GM21737 (cell line): ENCODE measurements around the gene TAOK2.
"Not testable (repeated sequence)": the region's sequence is repeated elsewhere in the genome, so short reads cannot be mapped to it uniquely, and the experiment has no call there.

ENCODE experiments used
- ATAC-seq: cut with Tn5 transposase; IDR thresholded peaks from one replicate; pipeline ENCODE4 v1.9.1; 2021; ENCODE audit warnings: mild to moderate bottlenecking, moderate library complexity; ENCODE audit not compliant: unreplicated experiment

The TAOK2 gene

DNA sequence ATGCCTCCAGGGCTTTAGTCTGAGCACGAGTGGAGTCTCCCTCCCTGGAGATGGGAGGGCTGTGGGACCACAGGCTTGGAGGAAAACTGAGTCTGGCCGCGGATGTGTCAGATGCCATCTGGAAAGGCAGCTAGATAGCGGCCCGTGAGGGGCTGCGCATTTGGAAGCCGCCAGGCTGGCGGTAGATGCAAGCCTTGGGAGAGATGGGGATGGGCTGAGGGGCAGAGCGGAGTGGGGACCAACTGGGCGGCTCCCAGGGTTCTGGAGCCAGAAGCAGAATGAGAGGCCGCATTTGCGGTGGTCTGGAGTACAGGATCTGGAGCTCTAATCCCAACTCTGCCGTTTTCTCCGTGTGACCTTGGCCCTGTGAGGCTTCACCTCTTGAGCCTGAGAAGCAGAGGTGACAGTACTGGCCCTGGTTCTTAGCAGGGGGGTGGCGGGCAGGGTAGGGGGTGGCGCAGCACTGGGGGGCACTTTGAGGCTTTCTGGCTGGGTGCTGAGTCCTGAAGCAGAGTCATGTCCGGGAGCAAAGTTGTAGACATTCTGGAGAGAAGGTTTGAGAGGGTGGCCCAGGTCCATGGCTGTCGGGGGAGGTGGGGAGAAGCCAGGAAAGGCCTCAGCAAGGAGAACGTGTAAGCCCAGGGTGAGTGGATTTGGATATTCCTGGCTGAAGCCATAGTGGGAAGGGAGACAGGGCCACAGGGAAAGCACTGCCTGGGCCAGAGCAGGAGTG lies 29.1 kb downstream of the TAOK2 start:
- no peak for ATAC-seq

DNA sequence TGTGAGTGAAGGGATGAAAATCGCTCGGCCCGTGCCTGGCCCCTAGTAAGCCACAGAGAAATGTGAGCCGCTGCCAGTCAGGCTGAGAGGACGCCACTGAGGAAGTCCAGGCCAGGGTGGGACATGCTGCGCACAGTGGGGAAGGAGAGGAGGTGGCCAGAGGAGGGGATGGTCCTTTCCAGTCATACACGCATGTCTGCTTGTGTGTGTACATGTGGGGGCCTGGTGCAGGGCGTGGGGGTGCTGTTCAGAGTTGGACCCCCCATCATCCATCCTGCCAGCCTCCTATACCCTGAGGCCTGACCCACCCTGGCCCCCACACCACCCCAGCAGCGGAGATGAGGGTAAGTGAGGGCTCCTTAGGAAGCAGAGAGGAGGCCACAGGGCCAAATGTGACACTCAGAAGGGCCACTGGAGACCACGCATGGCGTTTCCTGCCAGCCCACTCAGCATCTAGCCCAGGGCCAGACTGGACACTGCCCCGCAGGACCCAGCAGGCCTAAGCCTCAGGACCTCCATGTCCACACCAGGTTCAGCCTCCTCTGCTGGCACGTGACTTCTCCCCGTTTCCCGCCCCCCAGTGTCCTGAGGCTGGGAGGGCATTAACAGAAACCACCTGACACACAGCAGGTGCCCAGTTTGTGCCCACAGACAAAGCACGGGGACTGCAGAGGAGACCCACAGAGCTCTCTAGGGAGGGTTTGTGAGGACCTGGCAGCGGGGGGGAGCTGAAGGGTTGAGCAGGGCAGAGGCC lies 30.2 kb downstream of the TAOK2 start:
- ATAC-seq = no peak

DNA sequence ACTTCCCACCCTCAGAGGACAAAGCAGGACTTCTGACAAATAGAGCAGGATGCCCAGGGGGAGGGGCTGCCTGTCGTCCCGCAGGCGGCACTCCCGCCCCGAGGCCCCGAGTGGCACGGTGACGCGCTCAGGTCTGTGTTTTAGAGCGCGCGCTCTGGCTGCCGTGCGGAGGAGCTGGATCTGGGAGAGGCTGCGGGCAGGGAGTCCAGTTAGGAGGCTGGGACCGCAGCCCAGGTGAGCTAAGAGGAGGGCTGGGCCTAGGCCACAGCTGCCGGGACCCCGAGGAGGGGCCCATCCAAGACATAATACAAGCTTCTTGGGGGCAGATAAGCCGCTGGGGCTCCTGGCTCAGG lies 30.7 kb downstream of the TAOK2 start:
- ATAC-seq = no peak

DNA sequence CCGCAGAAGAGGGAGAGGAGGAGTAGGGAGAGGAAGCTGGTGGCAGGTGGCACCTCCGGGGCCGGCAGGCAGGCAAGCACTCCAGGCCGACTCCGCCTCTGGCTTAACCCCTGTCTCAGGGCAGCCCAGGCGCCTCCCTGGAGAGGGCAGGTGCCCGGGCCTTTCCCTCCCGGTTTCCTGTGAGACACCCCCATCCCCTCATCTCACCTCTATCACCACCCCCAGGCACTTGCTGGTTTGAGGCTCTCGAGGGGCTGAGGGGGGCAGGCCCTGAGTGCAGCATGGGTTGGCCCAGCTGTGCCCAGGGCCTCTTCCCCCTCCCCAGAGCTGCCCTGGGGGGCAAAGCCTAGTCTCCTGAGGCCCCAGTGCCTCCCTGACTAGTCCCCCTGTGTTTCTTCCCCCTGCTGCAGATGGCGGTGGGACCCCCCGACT lies 31.2 kb downstream of the TAOK2 start:
- ATAC-seq = no peak

DNA sequence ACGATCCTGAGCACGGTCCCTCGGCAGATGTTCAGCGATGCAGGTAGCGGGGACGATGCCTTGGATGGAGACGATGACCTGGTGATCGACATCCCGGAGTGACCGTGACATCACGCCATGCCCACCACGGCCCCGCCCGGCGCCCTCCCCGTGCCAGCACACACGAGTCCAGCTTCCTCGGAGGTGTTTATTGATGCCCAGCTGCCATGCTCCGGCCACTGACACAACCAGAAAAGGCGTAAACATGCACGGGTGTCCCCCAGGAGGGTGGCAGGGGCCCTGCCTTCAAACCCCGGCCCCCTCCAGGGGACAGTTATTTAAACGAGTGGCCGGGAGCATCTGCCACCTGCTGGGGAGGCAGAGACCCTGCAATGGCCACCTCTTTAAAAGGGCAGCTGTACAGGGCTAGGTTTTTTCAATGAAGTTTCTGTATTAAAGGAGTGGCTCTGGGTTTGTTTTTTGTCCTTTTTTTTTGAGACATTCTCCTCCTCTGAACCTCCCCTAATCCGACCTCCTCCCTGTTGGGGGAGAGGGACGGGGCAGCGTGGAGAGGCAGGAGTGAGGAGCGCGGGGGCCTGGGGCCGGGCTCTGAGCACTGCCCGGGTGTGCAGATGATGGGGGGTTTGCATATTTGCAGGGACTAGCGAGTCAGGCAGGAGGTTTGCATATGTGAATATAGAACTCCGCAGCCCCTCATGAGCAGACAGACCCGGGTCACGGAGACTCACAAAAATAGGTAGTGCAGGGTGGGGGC lies 31.9 kb downstream of the TAOK2 start:
- no peak for ATAC-seq

DNA sequence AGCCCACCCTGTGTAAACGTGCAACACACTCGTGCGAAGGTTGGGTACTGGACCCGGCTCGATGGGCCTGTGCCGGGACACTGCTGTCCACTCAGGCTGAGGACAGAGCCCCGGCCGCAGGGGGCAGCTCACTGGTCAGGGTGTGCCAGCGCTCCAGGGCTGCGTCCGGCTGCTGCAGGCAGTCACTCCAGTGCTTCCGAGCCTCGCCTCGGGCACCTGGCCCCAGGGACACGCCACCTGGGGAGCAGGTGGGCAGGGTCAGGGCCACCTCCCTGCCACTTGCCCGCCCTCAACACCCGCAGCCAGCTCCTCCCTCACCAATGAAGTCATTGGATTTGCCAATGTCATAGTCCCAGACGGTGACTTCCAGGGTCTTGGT lies 32.4 kb downstream of the TAOK2 start:
- ATAC-seq = no peak

DNA sequence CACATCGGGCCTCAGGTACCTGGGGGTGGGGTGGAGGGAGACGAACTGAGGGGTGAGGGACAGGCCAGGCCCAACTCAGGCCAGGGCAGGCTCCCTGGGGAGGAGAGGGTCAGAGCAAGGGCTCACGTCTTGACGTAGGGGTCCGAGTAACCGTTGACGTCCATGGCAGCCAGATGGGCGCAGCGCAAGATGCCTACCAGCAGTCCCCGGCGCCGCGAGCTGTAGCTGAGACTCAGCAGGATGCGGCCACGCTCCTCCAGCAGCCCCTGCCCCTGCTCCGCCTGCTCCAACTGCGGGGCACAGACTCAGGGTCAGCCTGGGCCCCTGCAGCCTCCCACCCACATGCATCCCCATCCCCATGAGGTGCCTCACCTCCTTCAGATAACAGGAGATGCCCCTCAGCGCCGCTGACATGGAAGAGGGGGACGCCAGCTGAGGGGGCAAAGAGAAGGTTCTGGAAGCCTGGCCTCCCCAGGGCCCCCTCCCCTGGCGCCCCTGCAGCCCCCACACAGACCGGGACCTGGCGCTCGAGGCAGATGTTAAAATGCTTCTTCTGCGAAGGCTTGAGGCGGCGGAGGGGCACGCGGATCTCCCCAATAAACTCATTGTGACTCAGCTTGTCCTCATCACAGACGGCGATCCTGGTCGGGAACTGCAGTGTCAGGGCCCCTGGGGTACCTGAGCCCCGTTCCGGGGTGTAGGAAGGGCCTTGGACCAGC lies 33.1 kb downstream of the TAOK2 start:
- ATAC-seq = no peak

DNA sequence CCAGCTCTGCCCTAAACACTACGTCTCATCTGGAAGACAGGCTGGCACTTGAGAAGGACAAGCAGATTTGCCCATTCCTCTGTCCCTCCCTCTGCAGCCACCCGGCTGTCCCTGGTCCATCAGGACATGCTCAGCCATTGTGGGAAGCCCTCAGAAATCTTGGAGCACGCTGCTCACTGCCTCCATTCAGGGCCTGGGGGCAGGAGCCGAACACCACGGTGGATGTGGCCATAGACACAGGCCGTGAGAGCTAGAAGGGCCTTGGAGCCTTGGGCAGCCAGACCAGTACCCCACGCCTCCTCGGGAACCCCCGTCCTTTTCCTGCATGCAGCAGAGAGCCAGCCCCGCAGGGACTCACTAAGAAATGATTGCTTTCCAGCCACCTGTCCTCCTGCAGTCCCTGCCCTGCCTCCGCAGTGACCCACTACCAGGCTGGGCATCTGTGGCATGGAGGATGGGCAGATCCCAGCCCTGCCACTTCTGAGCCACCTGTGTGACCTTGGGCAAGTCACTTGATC lies 33.8 kb downstream of the TAOK2 start:
- ATAC-seq = no peak

DNA sequence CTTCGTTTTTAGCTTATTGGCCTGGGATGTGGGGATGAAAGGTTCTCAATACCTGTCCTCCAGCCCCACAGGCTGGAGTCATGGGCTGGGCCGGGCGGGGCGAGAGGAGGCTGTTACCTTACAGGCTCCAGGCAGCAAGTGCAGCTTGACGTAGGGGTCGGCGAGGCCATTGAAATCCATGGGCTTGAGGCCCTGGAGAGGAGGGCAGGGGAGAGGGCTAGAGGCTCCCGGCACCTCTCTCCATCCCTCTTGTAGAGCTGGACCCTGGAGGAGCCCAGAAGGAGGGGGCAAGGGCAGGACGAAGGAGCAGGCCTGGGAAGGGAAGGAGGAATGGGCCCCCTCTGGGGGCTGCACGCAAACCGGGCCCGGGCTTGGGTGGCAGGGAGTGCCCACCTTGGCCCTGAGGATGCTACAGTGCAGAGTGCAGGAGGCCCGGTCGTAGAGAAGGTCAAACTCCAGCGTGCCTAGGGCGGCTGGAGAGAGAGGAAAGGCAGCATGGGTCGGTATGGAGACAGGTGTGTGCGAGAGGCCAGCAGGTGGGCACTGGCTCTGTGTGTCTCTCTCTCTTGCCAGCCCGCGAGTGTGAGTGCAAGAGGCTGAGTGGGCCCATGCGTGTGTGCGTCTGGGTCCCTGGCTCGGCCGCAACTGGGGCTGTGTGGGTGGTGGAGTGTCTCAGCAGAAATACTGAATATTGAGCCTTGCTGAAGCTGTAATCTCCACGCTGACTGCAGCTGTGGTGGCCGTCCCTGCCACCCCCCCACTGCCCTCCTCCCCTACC lies 35.6 kb downstream of the TAOK2 start:
- no peak for ATAC-seq

DNA sequence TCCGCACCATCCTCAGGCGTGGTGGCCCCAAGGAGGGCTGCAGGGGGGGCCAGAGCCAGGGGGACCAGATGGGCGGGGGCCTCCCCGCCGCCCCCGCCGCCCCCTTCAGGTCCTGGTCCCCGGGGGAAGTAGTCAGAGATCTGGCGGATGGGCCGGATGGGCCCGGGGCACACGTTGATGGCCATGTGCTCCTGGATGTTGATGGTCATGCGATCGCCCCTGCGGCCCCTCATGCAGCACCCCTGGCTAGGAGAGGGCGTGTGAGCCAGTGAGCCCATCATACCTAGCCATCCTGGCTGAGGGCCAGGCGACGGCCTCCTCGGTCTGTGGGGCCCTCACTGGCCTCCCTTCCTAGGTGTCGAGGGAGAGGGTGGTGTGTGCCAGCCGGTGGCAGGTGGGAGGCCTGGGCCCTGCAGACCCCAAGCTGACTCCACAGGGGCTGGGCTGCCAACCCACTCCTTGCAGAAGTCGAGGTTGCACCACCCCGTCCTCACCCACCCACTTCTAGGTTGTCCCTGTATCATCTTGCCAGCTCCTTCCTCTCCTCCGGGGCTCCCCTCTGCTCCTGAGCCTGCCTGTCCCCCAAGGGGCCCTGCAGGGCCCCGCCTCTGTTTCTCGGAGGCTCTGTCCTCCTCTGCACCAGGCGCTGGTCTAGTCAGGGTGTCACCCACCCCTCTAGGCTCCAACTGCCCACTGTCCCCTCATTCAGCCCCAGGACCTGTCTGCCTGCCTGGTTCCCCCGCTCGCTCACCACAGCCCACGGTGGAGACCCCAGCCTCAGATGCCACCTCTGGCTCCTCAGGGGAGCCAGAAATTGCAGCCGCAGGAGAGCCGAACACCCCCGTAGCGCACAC lies 36.5 kb downstream of the TAOK2 start:
- ATAC-seq = no peak

DNA sequence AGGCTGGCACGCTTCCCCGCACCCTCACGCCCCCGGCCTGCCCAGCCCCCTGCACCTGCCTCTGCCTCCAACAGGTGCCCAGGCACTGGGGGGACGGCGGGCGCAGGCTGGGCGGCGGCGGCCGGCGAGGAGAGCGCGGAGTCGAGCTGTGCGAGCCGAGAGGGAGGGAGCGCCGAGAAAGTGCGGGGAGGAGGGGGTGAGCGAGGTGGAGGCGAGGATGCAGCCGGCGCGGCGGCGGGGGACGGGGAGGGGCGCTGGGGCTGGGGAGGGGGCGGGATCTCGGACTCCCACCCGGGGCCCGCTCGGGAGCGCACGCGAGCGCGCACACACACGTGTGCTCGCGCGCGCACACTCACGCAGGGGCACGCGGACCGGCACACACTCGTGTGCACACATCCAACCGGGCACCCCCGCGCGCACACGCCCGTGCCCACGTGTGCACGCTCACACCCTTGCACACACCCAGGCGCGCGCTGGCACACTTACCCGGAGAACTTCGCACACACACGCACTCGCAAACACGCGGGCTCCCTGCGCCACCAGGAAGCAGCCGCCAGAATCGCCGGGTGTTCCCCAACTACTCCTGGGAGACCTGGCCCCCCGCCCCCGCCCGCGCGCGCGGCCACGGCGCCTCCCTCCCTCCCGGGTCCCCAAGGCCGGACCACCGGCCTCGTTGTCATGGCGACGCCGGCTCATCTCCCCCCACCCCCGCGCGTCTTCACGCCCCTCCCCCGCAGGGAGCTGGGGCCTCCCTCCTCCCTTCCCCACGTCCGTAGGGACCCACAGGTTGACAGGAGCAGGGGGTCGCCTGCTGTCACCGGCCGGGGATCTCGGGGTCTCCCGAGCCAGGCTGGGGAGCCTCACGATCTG lies 37.4 kb downstream of the TAOK2 start, which contains the start of gene DOC2A:
Gene DOC2A (minus strand): TSS at position 184 of the 870 bp plus-strand sequence. CDS start 805 bp downstream, outside the sequence.
- ATAC-seq = no peak

DNA sequence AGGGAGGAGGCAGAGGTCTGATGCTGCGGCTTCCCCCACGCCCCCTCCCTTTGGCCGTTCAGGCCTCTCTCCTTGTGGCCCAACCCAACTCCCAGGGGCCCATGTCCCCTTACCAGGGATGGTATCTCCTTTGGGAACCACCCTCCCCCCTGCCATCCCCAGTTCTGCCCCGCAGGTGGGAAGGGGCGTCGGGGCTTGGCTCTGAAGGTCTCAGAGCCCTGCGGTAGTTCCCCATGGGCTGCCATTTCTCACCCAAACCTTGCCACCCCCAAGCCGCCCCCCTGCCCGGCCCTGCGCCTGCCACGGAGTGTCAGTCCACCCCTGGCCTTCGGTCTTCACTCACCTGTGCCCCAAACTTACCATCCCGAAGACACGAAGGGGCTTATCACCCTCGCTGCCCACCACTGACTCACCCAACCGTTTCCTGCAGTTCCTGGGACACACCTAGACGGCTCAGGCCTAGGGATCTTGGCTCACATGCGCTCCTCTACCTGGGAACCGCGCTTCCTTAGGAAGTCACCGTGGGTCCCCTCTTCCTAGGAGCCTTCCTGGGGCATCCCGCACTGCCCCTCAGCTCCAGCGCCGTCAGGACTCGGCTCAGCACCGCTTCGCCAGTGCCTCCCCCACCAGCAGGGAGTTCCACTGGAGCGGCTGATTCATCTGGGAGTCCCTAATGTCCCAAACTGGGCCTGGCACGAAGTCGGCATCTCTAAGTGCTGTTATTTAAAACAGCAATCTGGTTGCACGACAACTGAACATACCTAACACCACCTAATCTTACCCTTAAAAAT lies 38.2 kb downstream of the TAOK2 start:
- ATAC-seq = no peak

DNA sequence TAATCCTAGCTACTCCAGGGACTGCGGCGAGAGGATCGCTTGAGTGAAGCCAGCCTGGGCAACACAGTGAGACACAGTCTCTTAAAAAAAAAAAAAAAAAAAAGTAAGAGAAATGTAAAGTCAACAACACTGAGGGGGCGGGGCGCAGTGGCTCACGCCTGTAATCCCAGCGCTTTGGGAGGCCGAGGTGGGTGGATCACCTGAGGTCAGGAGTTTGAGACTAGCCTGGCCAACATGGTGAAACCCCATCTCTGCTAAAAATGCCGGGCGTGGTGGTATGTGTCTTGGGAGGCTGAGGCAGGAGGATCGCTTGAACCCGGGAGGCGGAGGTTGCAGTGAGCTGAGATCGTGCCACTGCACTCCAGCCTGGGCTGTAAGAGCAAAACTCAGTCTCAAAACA lies 38.9 kb downstream of the TAOK2 start:
- ATAC-seq = not testable (repeated sequence)

DNA sequence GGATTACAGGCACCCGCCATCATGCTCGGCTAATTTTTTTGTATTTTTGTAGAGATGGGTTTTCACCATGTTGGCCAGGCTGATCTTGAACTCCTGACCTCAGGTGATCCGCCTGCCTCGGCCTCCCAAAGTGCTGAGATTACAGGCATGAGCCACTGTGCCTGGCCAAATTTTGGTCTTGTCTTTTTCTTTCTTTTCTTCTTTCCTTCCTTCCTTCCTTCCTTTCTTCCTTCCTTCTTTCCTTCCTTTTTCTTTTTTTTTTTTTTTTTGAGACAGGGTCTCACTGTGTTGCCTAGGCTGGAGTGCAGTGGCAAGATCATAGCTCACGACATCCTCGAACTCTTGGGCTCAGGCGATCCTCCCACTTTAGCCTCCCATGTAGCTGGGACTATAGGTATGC lies 41.8 kb downstream of the TAOK2 start:
- not testable (repeated sequence) for ATAC-seq

DNA sequence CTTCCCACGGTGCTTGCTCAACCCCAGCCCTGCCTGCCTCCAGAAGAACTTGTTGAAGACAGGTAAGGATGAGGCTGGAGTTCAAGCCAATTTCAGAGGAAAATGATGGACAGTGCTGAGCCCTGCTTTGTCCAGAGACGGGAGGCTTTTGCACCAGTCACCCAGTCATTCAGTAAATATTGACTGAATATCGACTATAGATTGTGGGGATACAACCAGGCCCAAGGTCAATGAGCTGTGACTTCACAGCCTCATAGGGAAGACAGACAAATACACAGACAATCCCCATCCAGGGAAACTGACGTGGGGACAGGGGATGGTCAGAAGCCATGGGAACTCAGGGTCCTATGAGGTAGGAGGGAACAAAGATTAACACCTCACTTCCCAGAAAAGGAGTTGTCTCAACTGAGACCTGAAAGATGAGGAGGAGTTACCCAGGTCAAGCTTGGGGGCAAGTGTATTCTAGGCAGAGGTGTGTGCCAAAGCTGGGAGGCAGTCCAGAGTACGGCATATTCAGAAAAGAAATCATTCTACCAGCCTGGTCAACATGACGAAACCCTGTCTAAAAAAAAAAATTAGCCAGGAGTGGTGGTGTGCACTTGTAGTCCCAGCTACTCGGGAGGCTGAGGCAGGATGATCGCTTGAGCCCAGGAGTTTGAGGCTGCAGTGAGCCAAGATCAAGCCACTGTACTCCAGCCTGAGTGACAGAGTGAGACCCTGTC lies 43.0 kb downstream of the TAOK2 start:
- ATAC-seq = no peak

DNA sequence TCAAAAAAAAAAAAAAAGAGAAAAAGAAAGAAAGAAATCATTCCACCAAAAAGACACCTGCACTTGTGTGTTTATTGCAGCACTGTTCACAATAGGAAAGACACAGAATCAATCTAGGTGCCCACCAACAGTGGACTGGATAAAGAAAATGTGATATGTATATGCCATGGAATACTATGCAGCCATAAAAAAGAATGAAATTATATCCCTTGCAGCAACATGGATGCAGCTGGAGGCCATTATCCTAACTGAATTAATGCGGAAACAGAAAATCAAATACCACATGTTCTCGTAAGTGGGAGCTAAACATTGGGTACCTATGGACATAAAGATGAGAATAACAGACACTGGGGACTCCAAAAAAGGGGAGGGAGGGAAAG lies 43.6 kb downstream of the TAOK2 start:
- no peak for ATAC-seq

DNA sequence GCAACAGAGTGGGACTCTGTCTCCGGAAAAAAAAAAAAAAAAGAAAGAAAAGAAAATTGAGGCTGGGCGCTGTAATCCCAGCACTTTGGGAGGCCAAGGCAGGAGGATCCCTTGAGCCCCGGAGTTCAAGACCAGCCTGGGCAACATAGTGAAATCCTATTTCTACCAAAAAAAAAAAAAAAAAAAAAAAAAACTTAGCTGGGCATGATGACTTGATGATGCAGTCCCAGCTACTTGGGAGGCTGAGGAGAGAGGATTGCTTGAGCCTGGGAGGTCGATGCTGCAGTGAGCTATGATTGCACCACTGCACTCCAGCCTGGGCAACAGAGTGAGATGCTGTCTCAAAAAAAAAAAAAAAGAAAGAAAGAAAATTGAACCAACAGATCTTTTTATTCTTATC lies 44.3 kb downstream of the TAOK2 start:
- not testable (repeated sequence) for ATAC-seq
